ENCODE measurements around the gene RARA.

Gene RARA

DNA sequence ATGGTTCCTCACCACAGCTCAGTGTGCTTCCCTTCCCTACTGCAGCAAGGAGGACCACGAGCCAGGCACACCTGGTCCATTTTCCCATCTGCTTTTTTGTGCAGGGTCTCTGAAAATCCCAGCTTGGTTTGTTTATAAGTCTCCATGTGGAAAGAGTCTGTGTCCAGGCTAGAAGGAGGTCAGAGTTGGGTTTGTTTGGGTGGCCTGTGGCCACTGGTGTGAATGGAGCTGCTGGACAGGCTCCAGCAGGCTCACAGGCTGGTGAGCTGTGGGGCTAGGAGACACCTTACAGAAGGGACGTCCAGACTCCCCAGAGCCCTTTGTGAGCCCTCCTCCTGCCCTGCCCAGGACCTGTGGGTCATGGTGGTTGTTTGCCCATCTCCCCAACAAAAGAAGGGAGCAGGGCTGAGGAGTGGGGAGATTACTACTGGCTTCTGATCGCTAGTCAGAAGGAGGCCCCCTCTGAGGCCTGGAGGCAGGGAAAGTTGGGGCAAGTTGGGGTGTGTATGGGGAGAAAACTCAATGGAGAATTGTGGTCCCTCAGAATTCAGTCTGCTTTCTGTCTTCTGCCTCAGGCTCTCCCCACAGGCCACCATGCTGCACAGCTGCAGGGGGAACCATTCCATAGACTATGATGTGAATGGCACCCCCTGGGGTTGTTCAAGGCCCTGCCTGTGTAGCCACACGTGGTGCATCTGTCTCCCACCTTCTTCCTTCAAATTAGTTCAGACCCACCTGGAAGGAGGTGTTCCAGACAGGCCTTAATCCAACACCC lies 4.1 kb downstream of the RARA start:
- H3K4me3 ChIP-seq (ENCODE audit: low read depth, low read length) = no peak overlapping the region
- TF ChIP-seq, protein P1, sequence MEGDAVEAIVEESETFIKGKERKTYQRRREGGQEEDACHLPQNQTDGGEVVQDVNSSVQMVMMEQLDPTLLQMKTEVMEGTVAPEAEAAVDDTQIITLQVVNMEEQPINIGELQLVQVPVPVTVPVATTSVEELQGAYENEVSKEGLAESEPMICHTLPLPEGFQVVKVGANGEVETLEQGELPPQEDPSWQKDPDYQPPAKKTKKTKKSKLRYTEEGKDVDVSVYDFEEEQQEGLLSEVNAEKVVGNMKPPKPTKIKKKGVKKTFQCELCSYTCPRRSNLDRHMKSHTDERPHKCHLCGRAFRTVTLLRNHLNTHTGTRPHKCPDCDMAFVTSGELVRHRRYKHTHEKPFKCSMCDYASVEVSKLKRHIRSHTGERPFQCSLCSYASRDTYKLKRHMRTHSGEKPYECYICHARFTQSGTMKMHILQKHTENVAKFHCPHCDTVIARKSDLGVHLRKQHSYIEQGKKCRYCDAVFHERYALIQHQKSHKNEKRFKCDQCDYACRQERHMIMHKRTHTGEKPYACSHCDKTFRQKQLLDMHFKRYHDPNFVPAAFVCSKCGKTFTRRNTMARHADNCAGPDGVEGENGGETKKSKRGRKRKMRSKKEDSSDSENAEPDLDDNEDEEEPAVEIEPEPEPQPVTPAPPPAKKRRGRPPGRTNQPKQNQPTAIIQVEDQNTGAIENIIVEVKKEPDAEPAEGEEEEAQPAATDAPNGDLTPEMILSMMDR (IDR thresholded peaks at IDR 0.05; ENCODE audit: low read depth, low read length) = no peak

DNA sequence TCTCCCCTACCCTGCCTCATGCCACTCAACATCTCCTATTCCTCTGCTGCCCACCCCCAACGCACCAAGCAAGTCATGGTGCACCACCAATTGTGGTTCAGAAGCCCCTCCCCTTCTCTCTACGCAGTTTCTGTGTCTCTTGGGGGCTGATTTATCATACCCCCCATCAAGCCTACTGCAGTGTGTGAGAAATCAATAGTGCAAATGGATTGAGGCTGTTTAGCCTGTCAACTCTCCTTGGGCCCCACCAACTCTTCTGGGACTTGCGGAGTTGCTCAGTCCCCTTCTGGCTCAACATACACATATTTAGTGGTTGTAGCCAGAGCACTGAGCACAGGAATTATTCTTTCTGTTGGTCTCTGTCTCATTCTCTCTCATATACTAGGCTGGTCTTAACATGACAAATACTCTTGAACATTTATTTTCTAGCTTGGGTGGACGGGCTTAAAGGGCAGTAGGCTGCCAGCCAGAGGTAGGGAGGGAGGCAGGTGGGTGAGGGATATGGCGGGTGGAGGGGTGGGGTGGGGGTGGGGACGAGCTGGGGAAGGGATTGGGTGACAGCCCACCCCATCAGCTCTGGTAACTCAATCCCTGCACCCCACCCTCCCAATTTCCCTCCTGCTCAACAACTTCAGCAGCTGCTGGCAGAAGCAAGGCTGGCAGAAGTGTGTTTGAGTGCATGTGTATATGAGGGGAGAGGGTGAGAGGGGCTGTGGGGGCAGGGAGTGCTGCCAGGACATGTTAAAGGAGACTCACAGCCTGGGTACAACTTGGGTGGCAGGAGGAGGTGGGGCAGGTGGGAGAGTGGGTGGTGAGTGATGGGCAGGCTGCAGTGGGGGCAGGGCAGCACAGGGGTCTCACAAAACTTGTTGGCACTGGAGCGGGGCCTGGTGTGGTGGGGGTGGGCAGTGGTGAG lies 4.9 kb downstream of the RARA start:
- no peak overlapping the region for H3K4me3 ChIP-seq (ENCODE audit: low read depth, low read length)
- TF ChIP-seq, protein P1 (IDR thresholded peaks at IDR 0.05; ENCODE audit: low read depth, low read length) = no peak

DNA sequence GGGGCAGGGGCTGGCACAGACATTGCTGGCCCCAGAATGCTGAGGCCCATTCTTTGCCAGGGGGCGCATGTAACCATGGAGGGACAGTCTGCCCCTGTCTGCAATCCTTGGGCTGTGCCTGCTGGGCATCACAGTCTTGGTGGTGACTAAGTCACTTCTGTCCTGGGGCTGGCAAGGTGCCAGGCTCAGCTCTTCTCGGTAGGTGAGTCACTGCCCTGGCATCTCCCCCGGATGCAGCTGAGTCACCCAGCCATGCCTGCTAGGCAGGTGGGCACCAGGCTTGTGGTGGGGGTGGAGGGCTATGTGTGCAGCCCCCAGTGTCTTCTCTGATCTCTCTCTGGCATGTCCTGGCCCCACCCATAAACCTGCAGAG lies 5.6 kb downstream of the RARA start:
- no peak overlapping the region for H3K4me3 ChIP-seq (ENCODE audit: low read depth, low read length)
- TF ChIP-seq, protein P1 (IDR thresholded peaks at IDR 0.05; ENCODE audit: low read depth, low read length) = no peak

DNA sequence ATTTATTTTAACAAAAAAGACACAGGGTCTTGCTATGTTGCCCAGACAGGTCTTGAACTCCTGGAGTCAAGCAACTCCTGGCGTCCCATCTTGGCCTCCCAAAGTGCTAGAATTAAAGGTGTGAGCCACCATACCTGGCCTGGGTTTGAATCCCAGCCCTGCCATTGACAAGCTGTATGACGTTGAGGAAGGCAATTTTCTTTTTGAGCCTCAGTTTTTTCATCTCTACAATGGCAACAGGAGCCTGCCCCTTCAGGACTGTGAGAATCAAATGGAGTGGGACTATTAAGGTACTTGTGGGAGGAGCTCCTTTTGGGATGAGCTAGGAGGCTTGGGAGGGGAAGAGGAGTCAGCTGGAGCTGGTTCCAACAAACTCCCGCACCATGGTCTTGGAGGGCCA lies 6.2 kb downstream of the RARA start:
- no peak overlapping the region for H3K4me3 ChIP-seq (ENCODE audit: low read depth, low read length)
- TF ChIP-seq, protein P1 (IDR thresholded peaks at IDR 0.05; ENCODE audit: low read depth, low read length) = no peak

DNA sequence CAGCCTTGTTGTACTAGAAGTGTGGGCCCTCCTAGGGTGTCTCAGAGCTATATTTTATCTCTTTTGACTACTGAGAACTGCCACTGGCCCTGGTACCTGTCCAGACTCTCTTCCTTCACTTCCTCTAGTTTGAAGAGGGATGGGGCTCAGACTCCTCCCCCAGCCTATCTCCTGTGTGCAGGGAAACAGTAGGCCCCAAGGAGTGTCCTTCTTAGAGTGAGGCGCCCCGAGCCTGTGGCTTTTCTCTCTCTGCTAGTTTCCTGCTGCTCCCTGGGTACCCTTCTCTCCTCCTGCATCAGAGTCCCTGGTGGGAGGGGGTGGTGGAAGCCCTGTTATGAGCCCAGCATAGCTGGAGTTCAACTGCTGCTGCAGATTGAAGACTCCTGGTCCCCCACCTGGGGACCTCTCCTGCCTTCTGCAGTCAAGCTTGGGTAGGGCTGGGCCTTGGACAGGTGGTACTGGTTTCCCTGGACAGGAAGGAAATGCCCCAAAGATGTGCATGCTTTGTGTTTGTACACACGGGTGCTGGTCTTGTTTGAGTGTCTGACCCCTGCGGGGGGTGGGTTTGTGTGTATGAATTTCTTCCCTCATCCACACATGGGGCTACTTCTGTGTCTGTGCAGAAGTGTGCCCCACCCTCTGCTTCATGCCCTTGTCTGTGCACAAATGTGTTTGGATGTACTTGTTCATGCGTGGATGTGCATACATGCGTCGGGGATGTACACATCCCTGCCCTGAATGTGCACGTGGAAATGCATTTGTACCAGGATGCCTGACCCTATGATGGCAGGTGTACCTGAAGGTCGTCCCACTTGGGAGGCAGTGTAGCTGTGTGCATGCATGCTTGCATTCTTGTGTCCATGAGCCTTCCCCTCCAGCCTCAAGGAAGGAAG lies 6.9 kb downstream of the RARA start:
- TF ChIP-seq, protein P1 (IDR thresholded peaks at IDR 0.05; ENCODE audit: low read depth, low read length) = no peak
- H3K4me3 ChIP-seq (ENCODE audit: low read depth, low read length) = no peak overlapping the region

DNA sequence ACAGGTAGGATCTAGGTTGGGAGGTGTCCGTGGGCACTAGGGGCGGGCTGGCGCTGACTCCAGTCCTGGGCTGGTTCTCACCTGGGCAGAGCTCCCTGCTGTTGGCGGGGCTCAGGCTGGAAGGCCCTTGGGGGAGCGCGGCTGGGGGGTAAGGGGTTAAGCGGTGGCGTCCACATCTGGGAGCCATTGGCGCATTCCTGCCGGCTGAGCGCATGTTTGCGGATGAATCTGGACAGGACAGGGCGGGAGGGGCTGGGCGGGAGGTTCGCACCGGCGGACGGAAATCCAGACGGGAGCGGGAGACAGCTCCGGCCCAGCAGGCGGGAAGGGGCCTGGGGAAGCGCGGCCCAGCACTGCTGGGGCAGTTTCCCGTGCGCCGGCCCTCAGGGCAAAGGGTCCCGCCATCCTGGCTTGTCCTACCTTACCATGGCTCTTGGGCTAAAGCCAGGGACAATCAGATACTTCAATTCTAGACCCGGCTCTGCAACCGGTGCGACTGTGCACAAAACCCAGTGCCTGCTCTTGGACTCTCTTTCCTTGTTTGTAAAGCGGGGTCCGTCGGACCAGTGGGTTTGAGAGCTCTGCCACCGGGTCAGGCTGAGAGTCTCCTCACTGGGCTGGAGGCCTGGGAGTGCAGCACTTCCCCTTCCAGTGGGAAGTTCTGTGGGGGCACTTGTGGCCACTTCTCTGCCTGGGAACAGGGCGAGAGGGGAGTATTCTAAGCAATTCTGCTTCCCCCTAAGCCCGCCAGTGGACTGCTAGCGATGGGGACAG lies 7.8 kb downstream of the RARA start:
- TF ChIP-seq, protein P1 (IDR thresholded peaks at IDR 0.05; ENCODE audit: low read depth, low read length) = 0 out of 2 replicates have a peak, but pooled peaks have one; percentile 7
- peak overlapping the region; percentile 99 for H3K4me3 ChIP-seq (ENCODE audit: low read depth, low read length)

All from WI38 (cell line).